Tibial nerve (tissue), 3 donors: ENCODE data around the gene ACOT13.

Source experiments
- CTCF ChIP-seq, 5 experiments: fragments of 200-600 bp in 3 of 5; fragments of 450-650 bp in 2 of 5; sonication (generic) in 3 of 5; IDR thresholded peaks; one replicate each; pipeline ENCODE4 v1.5.1; 2016 to 2019; ENCODE audit warnings: antibody characterized with exemption in 5 of 5, mild to moderate bottlenecking in 3 of 5, moderate library complexity in 2 of 5
- POLR2A ChIP-seq, 2 donors: fragments of 450-650 bp; IDR thresholded peaks; one replicate each; pipeline ENCODE4 v1.6.1; 2017; ENCODE audit warnings: antibody characterized with exemption in 2 of 2, mild to moderate bottlenecking in 2 of 2, moderate library complexity in 2 of 2

- no peak for TF ChIP-seq CTCF (IDR thresholded peaks at IDR 0.05)
- TF ChIP-seq POLR2A (IDR thresholded peaks at IDR 0.05), result no peak
Measured at GRCh38 chr6:24648276-24648675, 18.6 kb upstream of the ACOT13 start.
